H9 (cell line): ENCODE results near the gene ACOXL. TPM values are rescaled to one million over a fixed set of nuclear protein-coding genes. Genes with fewer than 3 reads are reported as not detected.

ENCODE experiments used
- DNase-seq: peaks from one replicate; pipeline ENCODE4 v3.0.0-alpha.2; 2017
- H2AFZ ChIP-seq: one replicate; pipeline ENCODE4 v1.6.1; 2013; ENCODE audit warnings: mild to moderate bottlenecking, low read length, control low read depth, moderate library complexity
- H2AK5ac ChIP-seq: 2 replicates; pipeline ENCODE4 v1.6.1; 2013; ENCODE audit warnings: low read length, control low read depth, mixed read lengths; ENCODE audit not compliant: insufficient read length
- H2BK120ac ChIP-seq: one replicate; pipeline ENCODE4 v1.6.1; 2013; ENCODE audit warnings: low read depth, mild to moderate bottlenecking, low read length, control low read depth, inconsistent platforms; ENCODE audit not compliant: poor library complexity, severe bottlenecking
- H2BK12ac ChIP-seq: 2 replicates; pipeline ENCODE4 v1.6.1; 2013; ENCODE audit warnings: low read length, control low read depth, mixed read lengths, low read depth; ENCODE audit not compliant: insufficient read length
- H2BK15ac ChIP-seq: 2 replicates; pipeline ENCODE4 v1.6.1; 2013; ENCODE audit warnings: low read depth, low read length, control low read depth
- H2BK20ac ChIP-seq: one replicate; pipeline ENCODE4 v1.6.1; 2013; ENCODE audit warnings: low read depth, mild to moderate bottlenecking, low read length, control low read depth, inconsistent platforms; ENCODE audit not compliant: poor library complexity, severe bottlenecking
- H2BK5ac ChIP-seq: 2 replicates; pipeline ENCODE4 v1.6.1; 2013; ENCODE audit warnings: low read length, control low read depth, mixed read lengths; ENCODE audit not compliant: insufficient read length
- H3K14ac ChIP-seq: 2 replicates; pipeline ENCODE4 v1.6.1; 2013; ENCODE audit warnings: low read length, control low read depth; ENCODE audit not compliant: insufficient read depth
- H3K18ac ChIP-seq: 2 replicates; pipeline ENCODE4 v1.6.1; 2013; ENCODE audit warnings: low read depth, mild to moderate bottlenecking, mixed read lengths, low read length, control low read depth; ENCODE audit not compliant: insufficient read length
- H3K23ac ChIP-seq: 2 replicates; pipeline ENCODE4 v1.6.1; 2013; ENCODE audit warnings: low read length, control low read depth, mixed read lengths, low read depth; ENCODE audit not compliant: insufficient read length
- H3K23me2 ChIP-seq: 2 replicates; pipeline ENCODE4 v1.6.1; 2013; ENCODE audit warnings: low read depth, mild to moderate bottlenecking, mixed read lengths, low read length, control low read depth; ENCODE audit not compliant: insufficient read length, poor library complexity, severe bottlenecking
- H3K27ac ChIP-seq: 2 replicates; pipeline ENCODE4 v1.5.1; 2013; ENCODE audit warnings: low read length, control low read depth, mixed read lengths, low read depth; ENCODE audit not compliant: insufficient read length
- H3K27me3 ChIP-seq: 2 replicates; pipeline ENCODE4 v1.6.1; 2013; ENCODE audit warnings: low read length, control low read depth, inconsistent platforms; ENCODE audit not compliant: insufficient read depth
- H3K4ac ChIP-seq: 2 replicates; pipeline ENCODE4 v1.6.1; 2013; ENCODE audit warnings: low read depth, mild to moderate bottlenecking, control low read depth, inconsistent platforms, low read length, moderate library complexity
- H3K4me1 ChIP-seq: 2 replicates; pipeline ENCODE4 v1.6.1; 2013; ENCODE audit warnings: low read length, control low read depth, inconsistent platforms; ENCODE audit not compliant: insufficient read depth
- H3K4me2 ChIP-seq: 2 replicates; pipeline ENCODE4 v1.6.1; 2013; ENCODE audit warnings: low read length, control low read depth, mixed read lengths; ENCODE audit not compliant: insufficient read length, insufficient read depth
- H3K56ac ChIP-seq: 2 replicates; pipeline ENCODE4 v1.6.1; 2013; ENCODE audit warnings: low read depth, mild to moderate bottlenecking, mixed read lengths, low read length, control low read depth; ENCODE audit not compliant: insufficient read length
- H3K79me1 ChIP-seq: 2 replicates; pipeline ENCODE4 v1.6.1; 2013; ENCODE audit warnings: low read depth, mild to moderate bottlenecking, moderate library complexity, low read length, control low read depth, inconsistent platforms; ENCODE audit not compliant: insufficient read depth, poor library complexity, severe bottlenecking
- H3K79me2 ChIP-seq: 2 replicates; pipeline ENCODE4 v1.6.1; 2013; ENCODE audit warnings: low read length, control low read depth, inconsistent platforms; ENCODE audit not compliant: insufficient read depth
- H3K9ac ChIP-seq: 2 replicates; pipeline ENCODE4 v1.6.1; 2013; ENCODE audit warnings: low read length, control low read depth, mixed read lengths; ENCODE audit not compliant: insufficient read length; ENCODE audit errors: extremely low read depth
- H3K9me3 ChIP-seq: one replicate; pipeline ENCODE4 v1.6.1; 2013; ENCODE audit warnings: low read depth, low read length, inconsistent platforms; ENCODE audit not compliant: control insufficient read depth
- H3T11ph ChIP-seq: one replicate; pipeline ENCODE4 v1.6.1; 2013; ENCODE audit warnings: mild to moderate bottlenecking, low read length, control low read depth, inconsistent platforms
- H4K20me1 ChIP-seq: one replicate; pipeline ENCODE4 v1.6.1; 2013; ENCODE audit not compliant: control insufficient read depth, insufficient read length, insufficient read depth
- H4K5ac ChIP-seq: 2 replicates; pipeline ENCODE4 v1.6.1; 2013; ENCODE audit warnings: low read depth, mild to moderate bottlenecking, mixed read lengths, low read length, control low read depth; ENCODE audit not compliant: insufficient read length
- H4K8ac ChIP-seq: replicated peaks from 2 replicates; pipeline ENCODE4 v1.6.1; 2013; ENCODE audit warnings: low read length, control low read depth, mixed read lengths, low read depth; ENCODE audit not compliant: insufficient read length
- H4K91ac ChIP-seq: 2 replicates; pipeline ENCODE4 v1.6.1; 2013; ENCODE audit warnings: low read depth, mild to moderate bottlenecking, moderate library complexity, mixed read lengths, low read length, control low read depth; ENCODE audit not compliant: insufficient read length
- H3K27ac Mint-ChIP-seq, 3 experiments: 2 replicates in 2 of 3; 3 replicates in 1 of 3; pipeline ENCODE4 v1.8.0; 2020 to 2021; ENCODE audit warnings: mixed read lengths in 3 of 3, mild to moderate bottlenecking in 1 of 3, moderate library complexity in 1 of 3
- H3K27me3 Mint-ChIP-seq: 2 replicates; pipeline ENCODE4 v1.8.0; 2021; ENCODE audit warnings: low read depth, mild to moderate bottlenecking, moderate library complexity, mixed read lengths
- H3K36me3 Mint-ChIP-seq, 3 experiments: 2 replicates in 2 of 3; 3 replicates in 1 of 3; pipeline ENCODE4 v1.8.0; 2020 to 2021; ENCODE audit warnings: low read depth in 3 of 3, mixed read lengths in 3 of 3; ENCODE audit not compliant: insufficient read depth in 1 of 3
- H3K4me1 Mint-ChIP-seq, 2 experiments: 2 replicates each; pipeline ENCODE4 v1.8.0; 2020; ENCODE audit warnings: mixed read lengths in 2 of 2
- H3K4me3 Mint-ChIP-seq, 2 experiments: 2 replicates in 1 of 2; 3 replicates in 1 of 2; pipeline ENCODE4 v1.8.0; 2020 to 2021; ENCODE audit warnings: mild to moderate bottlenecking in 2 of 2, mixed read lengths in 2 of 2, moderate library complexity in 1 of 2
- H3K9me3 Mint-ChIP-seq, 2 experiments: 2 replicates in 1 of 2; 3 replicates in 1 of 2; pipeline ENCODE4 v1.8.0; 2020; ENCODE audit warnings: mild to moderate bottlenecking in 2 of 2, mixed read lengths in 2 of 2, moderate library complexity in 1 of 2
- CTCF ChIP-seq: fragments of 200-600 bp; sonication (generic); conservative IDR thresholded peaks from 3 replicates; pipeline ENCODE4 v1.8.0; 2021; ENCODE audit warnings: antibody characterized with exemption, mild to moderate bottlenecking
- WGBS: extraction: QIAGEN DNeasy Blood & Tissue Kit; methylation state at CpG from one replicate; pipeline ENCODE4 v1.1.7; 2013; ENCODE audit warnings: missing lambda C conversion rate, low lambda C conversion rate, mixed read lengths; ENCODE audit not compliant: insufficient read length; ENCODE audit errors: extremely low coverage; 5-methylcytosine and 5-hydroxymethylcytosine counted together
- total RNA-seq: library from RNA; stranded (reverse); gene quantifications from 2 replicates; pipeline ENCODE4 v1.2.1, GENCODE V29; 2021

ACOXL gene
- total RNA-seq, 1 experiment from 2014 or later: 37.6 TPM

GRCh38 chr2:110973262-110973661 is 240.9 kb downstream of the ACOXL start:
- no peak for TF ChIP-seq CTCF
- Histone ChIP-seq H3K27me3 (no peaks in the 10 kb centered on the region), H2BK120ac (no peak overlapping the region), H3K79me1 (no peaks in the 10 kb centered on the region), H3K4me2 (no peak overlapping the region), H3K4me1 (no peaks in the 10 kb centered on the region; the same call in 1 of the 2 replicates), H3K9me3 (no peaks in the 10 kb centered on the region), H3K4ac (no peak overlapping the region), H3K9ac (no peak overlapping the region), H3K27ac (no peak overlapping the region), H3K56ac (no peak overlapping the region), H3K23me2 (no peaks in the 10 kb centered on the region), H2BK12ac (no peak overlapping the region), H3K18ac (no peak overlapping the region), H2BK5ac (no peak overlapping the region), H2BK15ac (no peak overlapping the region), H2AFZ (no peak overlapping the region), H4K8ac (no peak overlapping the region), H3T11ph (no peak overlapping the region), H4K91ac (no peak overlapping the region), H2AK5ac (no peak overlapping the region), H3K23ac (no peak overlapping the region), H3K14ac (no peak overlapping the region), H4K5ac (no peak overlapping the region), H4K20me1 (no peaks in the 10 kb centered on the region), H3K79me2 (no peaks in the 10 kb centered on the region), H2BK20ac (no peak overlapping the region)
- WGBS: no CpG with 5 or more reads among the region's 2 CpGs
- Mint-ChIP-seq H3K36me3 (peaks cover 5 to 29% (median 14%) of the 10 kb centered on the region in 3 experiments; a peak in 6 of 7 replicates), H3K4me3 (no peak overlapping the region), H3K4me1 (0 out of 4 replicates have a peak, but pooled peaks cover 0 to 4% of the 10 kb centered on the region in 2 experiments), H3K27me3 (no peaks in the 10 kb centered on the region), H3K9me3 (peaks cover 13 to 14% of the 10 kb centered on the region in 2 experiments), H3K27ac (peak overlapping the region in 1 of 3 experiments; percentile 40; a peak in 1 of 7 replicates)
- DNase-seq: no peak
